Tibial artery (tissue), 4 donors: ENCODE results near the gene TTLL11.

ENCODE experiments used
- DNase-seq, 2 donors: peaks; one replicate each; pipeline ENCODE4 v3.0.0-alpha.2; 2019
- H3K27ac ChIP-seq, 2 donors: fragments of 200-600 bp; sonication (generic) in 1 of 2; 1 replicate in 1 of 2; 2 replicates in 1 of 2; pipeline ENCODE4 v1.5.1; 2018 to 2019; ENCODE audit warnings: mild to moderate bottlenecking in 1 of 2
- H3K27me3 ChIP-seq, 2 donors: fragments of 200-600 bp; sonication (generic) in 1 of 2; one replicate each; pipeline versions ENCODE4 v1.5.1 to v1.6.0; 2016 to 2019
- H3K36me3 ChIP-seq, 3 donors: fragments of 200-600 bp; sonication (generic) in 2 of 3; one replicate each; pipeline ENCODE4 v1.5.1; 2016 to 2019; ENCODE audit warnings: mild to moderate bottlenecking in 2 of 3
- H3K4me1 ChIP-seq, 4 donors: fragments of 200-600 bp; sonication (generic) in 2 of 4; 1 replicate in 3 of 4; 2 replicates in 1 of 4; pipeline ENCODE4 v1.5.1; 2016 to 2019
- H3K4me3 ChIP-seq, 2 donors: fragments of 200-600 bp; sonication (generic) in 1 of 2; 1 replicate in 1 of 2; 2 replicates in 1 of 2; pipeline ENCODE4 v1.5.1; 2018 to 2019; ENCODE audit warnings: mild to moderate bottlenecking in 2 of 2
- H3K9me3 ChIP-seq, 3 donors: fragments of 200-600 bp; sonication (generic) in 1 of 3; one replicate each; pipeline ENCODE4 v1.5.1; 2016 to 2019
- intact Hi-C: fragments of 100-400 bp; cut with DNase I; formaldehyde crosslinking; loops from one replicate; pipeline ENCODE4 v1.15.0; 2023; ENCODE audit warnings: low total_unique reads
- TF ChIP-seq, protein P1 (sequence below), 2 experiments: fragments of 200-600 bp in 1 of 2; fragments of 450-650 bp in 1 of 2; IDR thresholded peaks; one replicate each; pipeline ENCODE4 v1.5.1; 2017 to 2019; ENCODE audit warnings: antibody characterized with exemption in 2 of 2, mild to moderate bottlenecking in 1 of 2, moderate library complexity in 1 of 2

The TTLL11 gene

DNA sequence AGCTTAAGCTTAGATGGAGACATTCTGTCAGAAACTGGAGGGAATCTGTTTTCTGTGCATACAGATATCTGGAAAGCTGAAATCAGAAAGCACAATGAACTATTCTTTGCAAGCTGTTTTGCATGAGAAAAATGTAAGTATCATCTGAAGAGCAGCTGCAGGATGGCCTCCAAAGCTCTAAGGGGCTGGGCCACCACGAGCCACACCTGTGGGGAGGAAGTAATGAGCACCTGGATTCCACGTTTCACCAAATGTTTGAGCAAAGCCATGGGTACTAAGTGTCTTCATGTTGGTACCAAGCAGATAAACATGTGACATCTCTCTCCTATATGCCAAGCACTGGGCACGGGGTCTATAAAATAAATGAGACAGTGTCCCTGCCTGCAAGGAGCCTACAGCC lies 199.3 kb downstream of the TTLL11 start:
- TF ChIP-seq, protein P1, sequence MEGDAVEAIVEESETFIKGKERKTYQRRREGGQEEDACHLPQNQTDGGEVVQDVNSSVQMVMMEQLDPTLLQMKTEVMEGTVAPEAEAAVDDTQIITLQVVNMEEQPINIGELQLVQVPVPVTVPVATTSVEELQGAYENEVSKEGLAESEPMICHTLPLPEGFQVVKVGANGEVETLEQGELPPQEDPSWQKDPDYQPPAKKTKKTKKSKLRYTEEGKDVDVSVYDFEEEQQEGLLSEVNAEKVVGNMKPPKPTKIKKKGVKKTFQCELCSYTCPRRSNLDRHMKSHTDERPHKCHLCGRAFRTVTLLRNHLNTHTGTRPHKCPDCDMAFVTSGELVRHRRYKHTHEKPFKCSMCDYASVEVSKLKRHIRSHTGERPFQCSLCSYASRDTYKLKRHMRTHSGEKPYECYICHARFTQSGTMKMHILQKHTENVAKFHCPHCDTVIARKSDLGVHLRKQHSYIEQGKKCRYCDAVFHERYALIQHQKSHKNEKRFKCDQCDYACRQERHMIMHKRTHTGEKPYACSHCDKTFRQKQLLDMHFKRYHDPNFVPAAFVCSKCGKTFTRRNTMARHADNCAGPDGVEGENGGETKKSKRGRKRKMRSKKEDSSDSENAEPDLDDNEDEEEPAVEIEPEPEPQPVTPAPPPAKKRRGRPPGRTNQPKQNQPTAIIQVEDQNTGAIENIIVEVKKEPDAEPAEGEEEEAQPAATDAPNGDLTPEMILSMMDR (IDR thresholded peaks at IDR 0.05), result no peak
- Histone ChIP-seq H3K36me3 (peaks cover 0 to 9% (median 0%) of the 10 kb centered on the region in 3 donors), H3K27me3 (no peaks in the 10 kb centered on the region), H3K27ac (no peak overlapping the region), H3K4me1 (peaks cover 0 to 11% (median 6%) of the 10 kb centered on the region in 4 donors), H3K4me3 (no peak overlapping the region), H3K9me3 (no peaks in the 10 kb centered on the region)
- intact Hi-C loops, result no loop called here
- DNase-seq, result no peak

- TF ChIP-seq, protein P1 (IDR thresholded peaks at IDR 0.05), result no peak
- Histone ChIP-seq H3K4me1 (peaks cover 0 to 5% (median 2%) of the 10 kb centered on the region in 4 donors), H3K27ac (no peak overlapping the region), H3K27me3 (no peaks in the 10 kb centered on the region), H3K4me3 (no peak overlapping the region), H3K9me3 (no peaks in the 10 kb centered on the region), H3K36me3 (peaks cover 0 to 9% (median 0%) of the 10 kb centered on the region in 3 donors)
- intact Hi-C loops, result no loop called here
- DNase-seq, result no peak
These were observed 200.4 kb downstream of the TTLL11 start for GRCh38 chr9:121892706-121893105.

GRCh38 chr9:121890746-121891145 lies 202.4 kb downstream of the TTLL11 start:
- Histone ChIP-seq H3K27me3 (no peaks in the 10 kb centered on the region), H3K9me3 (no peaks in the 10 kb centered on the region), H3K4me3 (no peak overlapping the region), H3K4me1 (peaks cover 0 to under 1% (median 0%) of the 10 kb centered on the region in 4 donors), H3K27ac (no peak overlapping the region), H3K36me3 (peaks cover 0 to 9% (median 0%) of the 10 kb centered on the region in 3 donors)
- TF ChIP-seq, protein P1 (IDR thresholded peaks at IDR 0.05), result no peak
- intact Hi-C loops, result no loop called here
- no peak for DNase-seq

GRCh38 chr9:121889990-121890563 lies 203.0 kb downstream of the TTLL11 start:
- Histone ChIP-seq H3K27ac (no peak overlapping the region), H3K4me1 (no peaks in the 10 kb centered on the region), H3K27me3 (no peaks in the 10 kb centered on the region), H3K36me3 (peaks cover 0 to 9% (median 0%) of the 10 kb centered on the region in 3 donors), H3K4me3 (no peak overlapping the region), H3K9me3 (no peaks in the 10 kb centered on the region)
- intact Hi-C loops, result no loop called here
- TF ChIP-seq, protein P1 (IDR thresholded peaks at IDR 0.05), result no peak
- DNase-seq, result no peak

- Histone ChIP-seq H3K4me1 (no peaks in the 10 kb centered on the region), H3K27ac (no peak overlapping the region), H3K9me3 (no peaks in the 10 kb centered on the region), H3K27me3 (no peaks in the 10 kb centered on the region), H3K36me3 (peaks cover 0 to under 1% (median 0%) of the 10 kb centered on the region in 3 donors), H3K4me3 (no peak overlapping the region)
- intact Hi-C loops, result no loop called here
- peak in 1 of 2 donors; percentile 45 for DNase-seq
- TF ChIP-seq, protein P1 (IDR thresholded peaks at IDR 0.05), result no peak
These were observed 204.7 kb downstream of the TTLL11 start for GRCh38 chr9:121888438-121888775.
